ENCODE data around the gene TLL2.

- TF ChIP-seq, protein P1, sequence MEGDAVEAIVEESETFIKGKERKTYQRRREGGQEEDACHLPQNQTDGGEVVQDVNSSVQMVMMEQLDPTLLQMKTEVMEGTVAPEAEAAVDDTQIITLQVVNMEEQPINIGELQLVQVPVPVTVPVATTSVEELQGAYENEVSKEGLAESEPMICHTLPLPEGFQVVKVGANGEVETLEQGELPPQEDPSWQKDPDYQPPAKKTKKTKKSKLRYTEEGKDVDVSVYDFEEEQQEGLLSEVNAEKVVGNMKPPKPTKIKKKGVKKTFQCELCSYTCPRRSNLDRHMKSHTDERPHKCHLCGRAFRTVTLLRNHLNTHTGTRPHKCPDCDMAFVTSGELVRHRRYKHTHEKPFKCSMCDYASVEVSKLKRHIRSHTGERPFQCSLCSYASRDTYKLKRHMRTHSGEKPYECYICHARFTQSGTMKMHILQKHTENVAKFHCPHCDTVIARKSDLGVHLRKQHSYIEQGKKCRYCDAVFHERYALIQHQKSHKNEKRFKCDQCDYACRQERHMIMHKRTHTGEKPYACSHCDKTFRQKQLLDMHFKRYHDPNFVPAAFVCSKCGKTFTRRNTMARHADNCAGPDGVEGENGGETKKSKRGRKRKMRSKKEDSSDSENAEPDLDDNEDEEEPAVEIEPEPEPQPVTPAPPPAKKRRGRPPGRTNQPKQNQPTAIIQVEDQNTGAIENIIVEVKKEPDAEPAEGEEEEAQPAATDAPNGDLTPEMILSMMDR (IDR thresholded peaks at IDR 0.05), result no peak
- no peak for TF ChIP-seq POLR2A (IDR thresholded peaks at IDR 0.05)
These were observed 25.0 kb upstream of the TLL2 start for GRCh38 chr10:96538683-96539082.
